C1 segment of cervical spinal cord (tissue), 14 donors: ENCODE results near the gene ISM1.

ENCODE experiments used
- DNase-seq, 14 donors: peaks; one replicate each; lab custom pipeline; 2025; lab: John Stamatoyannopoulos, UW

Gene ISM1

GRCh38 chr20:13313201-13313600, 92.1 kb downstream of the ISM1 start:
- no peak for DNase-seq

- no peak for DNase-seq
Observed at GRCh38 chr20:13317439-13317838, 96.4 kb downstream of the ISM1 start.

- DNase-seq = no peak
Observed at GRCh38 chr20:13318871-13319521, 97.9 kb downstream of the ISM1 start.

GRCh38 chr20:13320702-13321101, 99.6 kb downstream of the ISM1 start:
- no peak for DNase-seq

GRCh38 chr20:13321416-13321815, 100.3 kb downstream of the ISM1 start:
- DNase-seq = no peak

GRCh38 chr20:13322198-13322597, 101.1 kb downstream of the ISM1 start:
- DNase-seq = no peak

- DNase-seq = no peak
Observed at GRCh38 chr20:13322621-13323020, 101.5 kb downstream of the ISM1 start.

GRCh38 chr20:13325033-13325432, 104.0 kb downstream of the ISM1 start:
- DNase-seq = no peak

- no peak for DNase-seq
Observed at GRCh38 chr20:13325796-13326340, 104.8 kb downstream of the ISM1 start.

GRCh38 chr20:13331536-13331935, 110.5 kb downstream of the ISM1 start:
- no peak for DNase-seq

GRCh38 chr20:13333036-13333435, 112.0 kb downstream of the ISM1 start:
- DNase-seq = no peak

GRCh38 chr20:13333793-13334192, 112.7 kb downstream of the ISM1 start:
- no peak for DNase-seq

GRCh38 chr20:13336308-13337089, 115.4 kb downstream of the ISM1 start:
- DNase-seq = no peak

- DNase-seq = no peak
Observed at GRCh38 chr20:13337090-13337784, 116.2 kb downstream of the ISM1 start.

GRCh38 chr20:13338097-13338661, 117.1 kb downstream of the ISM1 start:
- no peak for DNase-seq

GRCh38 chr20:13338999-13339411, 117.9 kb downstream of the ISM1 start:
- no peak for DNase-seq

GRCh38 chr20:13340088-13340487, 119.0 kb downstream of the ISM1 start:
- DNase-seq = no peak

GRCh38 chr20:13341737-13342393, 120.8 kb downstream of the ISM1 start:
- DNase-seq = no peak

- no peak for DNase-seq
Observed at GRCh38 chr20:13342469-13343242, 121.6 kb downstream of the ISM1 start.

- DNase-seq = no peak
Observed at GRCh38 chr20:13344671-13345070, 123.6 kb downstream of the ISM1 start.
